ENCODE results near the gene FRG2B.
"Not testable (repeated sequence)": the region's sequence is repeated elsewhere in the genome, so short reads cannot be mapped to it uniquely, and the experiment has no call there.

FRG2B gene

DNA sequence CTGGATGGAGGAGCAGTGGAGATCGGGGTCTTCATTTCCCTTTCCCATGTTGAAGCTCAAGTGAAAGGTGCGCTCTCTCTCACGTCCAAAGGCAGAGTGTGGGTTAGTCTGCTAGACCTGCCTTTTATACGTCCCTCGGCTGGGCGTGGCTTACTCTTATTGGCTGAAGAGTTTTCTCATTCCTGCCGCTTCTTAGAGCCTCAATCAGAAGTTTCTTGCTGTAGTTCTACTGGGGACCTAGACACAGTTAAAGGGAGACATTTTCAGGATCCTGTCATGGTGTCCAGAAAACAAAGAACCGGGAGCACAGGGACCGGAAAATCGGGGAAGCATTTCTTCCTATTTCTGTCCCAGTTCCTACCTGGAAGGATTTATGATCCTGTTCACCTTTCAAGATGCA lies at the start of gene FRG2B:
FRG2B (minus strand) TSS at position 101 of the 400 bp plus-strand sequence; CDS start at position 48, 53 bp downstream.
- DNase-seq: not testable (repeated sequence)

DNA sequence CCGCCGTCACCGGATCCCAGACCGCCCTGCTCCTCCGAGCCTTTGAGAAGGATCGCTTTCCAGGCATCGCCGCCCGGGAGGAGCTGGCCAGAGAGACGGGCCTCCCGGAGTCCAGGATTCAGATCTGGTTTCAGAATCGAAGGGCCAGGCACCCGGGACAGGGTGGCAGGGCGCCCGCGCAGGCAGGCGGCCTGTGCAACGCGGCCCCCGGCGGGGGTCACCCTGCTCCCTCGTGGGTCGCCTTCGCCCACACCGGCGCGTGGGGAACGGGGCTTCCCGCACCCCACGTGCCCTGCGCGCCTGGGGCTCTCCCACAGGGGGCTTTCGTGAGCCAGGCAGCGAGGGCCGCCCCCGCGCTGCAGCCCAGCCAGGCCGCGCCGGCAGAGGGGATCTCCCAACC lies 40.9 kb upstream of the FRG2B start:
- not testable (repeated sequence) for DNase-seq

DNA sequence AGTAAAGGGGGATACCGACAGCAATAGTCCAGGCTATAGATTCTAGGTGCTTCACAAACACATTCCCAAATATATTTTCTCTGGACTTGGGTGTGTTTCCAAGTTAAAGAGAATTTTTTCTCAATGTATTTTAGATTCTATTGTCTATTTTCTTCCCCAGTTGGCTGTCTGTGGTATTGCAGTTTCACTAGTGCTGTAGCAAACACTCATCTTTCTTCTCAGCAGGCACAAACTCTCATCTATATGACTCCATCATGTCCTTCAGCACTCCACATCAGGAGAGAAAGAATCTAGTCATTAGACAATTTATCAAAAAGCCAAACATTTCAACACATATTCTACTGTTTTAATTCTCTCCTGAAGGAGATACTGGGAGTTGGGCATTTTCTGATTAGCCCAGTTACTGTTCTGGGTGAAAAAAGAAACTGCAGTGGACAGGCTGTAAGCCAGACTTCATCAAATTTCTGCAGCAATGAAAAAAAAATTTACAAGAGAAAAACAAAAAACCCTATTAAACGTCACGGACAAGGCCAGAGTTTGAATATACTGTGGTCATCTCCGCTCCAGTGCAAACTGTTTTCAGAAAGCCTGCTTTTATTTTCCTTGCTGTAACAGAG lies 37.1 kb upstream of the FRG2B start:
- DNase-seq: not testable (repeated sequence)

DNA sequence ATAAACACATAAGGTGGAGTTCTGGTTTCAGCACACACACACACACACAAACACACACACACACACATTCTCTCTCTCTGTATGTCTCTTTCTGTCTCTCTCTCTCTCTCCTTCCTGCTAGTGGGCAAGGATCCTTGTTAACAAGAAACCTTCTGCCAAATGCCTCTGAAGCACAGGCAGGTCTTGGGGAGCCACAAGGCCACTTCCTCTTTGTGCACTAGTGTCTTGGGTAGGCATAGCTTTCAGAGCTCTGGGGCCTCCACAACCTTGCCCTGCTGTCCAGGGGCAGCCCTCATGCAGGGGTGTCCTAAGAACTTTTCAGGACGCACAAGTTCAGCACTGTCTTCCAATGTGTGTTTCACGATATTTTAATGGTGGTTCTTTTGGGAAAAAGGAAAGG lies 34.5 kb upstream of the FRG2B start:
- not testable (repeated sequence) for DNase-seq

DNA sequence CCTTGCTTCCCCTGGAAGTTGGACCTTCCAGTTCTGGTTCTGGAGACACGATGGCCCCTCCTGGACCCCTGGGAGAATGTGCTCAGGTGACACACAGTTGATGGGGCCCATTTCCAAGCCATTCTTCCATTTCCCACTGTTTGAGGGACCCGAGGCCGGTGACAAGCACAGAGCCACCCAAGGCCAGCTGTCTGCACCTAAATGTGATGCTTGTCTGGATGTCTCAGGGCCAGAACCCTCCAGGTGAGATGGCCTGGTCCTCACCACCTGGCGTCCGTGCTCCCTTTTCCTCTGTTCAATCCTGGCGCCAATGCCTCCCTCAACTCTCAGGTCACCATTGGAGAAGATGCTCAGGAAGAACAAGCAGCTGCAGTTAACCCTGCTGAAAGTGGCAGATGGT lies 33.9 kb upstream of the FRG2B start:
- not testable (repeated sequence) for DNase-seq

DNA sequence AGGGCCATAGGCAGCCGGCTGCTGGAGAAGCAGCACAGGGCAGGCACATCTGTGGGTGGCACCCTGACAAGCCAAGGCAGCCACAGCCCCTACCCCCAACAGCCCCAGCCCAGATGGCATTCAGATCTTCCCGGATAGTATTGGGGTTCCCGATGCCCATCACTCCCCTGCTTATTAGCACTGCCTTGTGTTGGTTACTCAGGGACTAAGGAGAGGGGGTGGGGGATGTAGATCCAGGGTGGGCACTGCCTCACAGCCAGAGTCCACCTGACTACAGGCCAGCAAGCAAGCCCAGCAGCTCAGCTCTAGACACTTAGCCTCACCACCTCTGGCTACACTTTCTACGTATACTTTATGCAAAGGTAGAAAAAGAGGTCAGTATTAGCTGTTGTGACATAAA lies 30.7 kb upstream of the FRG2B start:
- DNase-seq: not testable (repeated sequence)

DNA sequence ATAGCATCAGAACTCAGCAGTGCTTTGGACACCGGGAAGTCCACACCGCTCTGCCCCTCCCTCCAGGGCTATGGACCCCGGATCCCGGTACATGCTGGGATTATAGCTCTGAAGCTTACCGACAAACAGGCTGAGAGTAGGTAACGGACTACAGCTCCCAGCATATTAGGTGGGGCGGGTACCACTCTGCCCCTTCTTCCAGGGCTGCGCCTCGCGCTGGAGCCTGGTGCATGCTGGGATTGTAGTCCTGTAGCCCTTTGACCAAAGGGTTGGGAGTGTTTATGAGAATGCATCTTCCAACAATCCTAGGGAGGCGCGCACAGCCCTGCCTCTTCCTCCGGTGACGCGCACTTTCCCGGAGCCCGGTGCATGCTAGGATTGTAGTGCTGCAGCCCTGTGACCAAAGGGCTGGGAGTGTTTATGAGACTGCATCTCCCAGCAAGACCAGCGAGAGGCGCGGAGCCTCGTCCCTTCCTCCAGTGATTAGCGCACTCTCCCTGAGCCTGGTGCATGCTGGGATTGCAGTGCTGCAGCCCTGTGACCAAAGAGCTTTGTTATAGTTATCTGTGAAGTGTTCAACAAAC lies 22.4 kb upstream of the FRG2B start:
- DNase-seq: not testable (repeated sequence)

DNA sequence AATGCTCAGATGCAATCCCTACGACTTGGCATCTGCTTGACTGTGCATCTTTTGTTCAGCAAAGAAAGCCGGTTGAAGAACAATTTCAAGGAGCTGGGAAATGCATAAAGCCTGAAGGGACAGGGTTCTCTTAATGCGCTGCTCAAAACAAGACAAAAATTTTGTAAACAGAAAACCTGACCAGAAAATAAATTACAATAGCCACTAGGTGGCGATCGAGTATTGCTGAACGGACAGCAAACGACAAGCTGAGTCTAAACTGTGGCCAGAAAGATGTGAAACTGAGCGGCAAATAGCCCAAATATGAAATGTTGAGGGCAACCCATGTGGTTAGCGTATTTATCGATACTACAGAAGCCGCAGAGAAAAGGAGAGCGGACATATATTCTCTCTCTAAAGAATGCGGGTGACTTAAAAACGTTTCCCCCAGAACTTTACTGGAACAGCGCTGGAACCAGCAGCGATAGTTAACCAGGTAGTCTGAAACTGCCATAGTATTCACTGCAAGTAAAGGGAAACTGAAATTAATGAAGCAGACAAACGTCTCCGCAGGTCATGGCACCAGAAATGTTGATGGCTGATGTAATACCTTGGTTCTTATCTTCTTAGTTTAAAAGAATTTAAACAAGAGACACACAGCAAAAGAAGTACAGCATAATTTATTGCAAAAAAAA lies 20.6 kb upstream of the FRG2B start:
- DNase-seq: not testable (repeated sequence)

DNA sequence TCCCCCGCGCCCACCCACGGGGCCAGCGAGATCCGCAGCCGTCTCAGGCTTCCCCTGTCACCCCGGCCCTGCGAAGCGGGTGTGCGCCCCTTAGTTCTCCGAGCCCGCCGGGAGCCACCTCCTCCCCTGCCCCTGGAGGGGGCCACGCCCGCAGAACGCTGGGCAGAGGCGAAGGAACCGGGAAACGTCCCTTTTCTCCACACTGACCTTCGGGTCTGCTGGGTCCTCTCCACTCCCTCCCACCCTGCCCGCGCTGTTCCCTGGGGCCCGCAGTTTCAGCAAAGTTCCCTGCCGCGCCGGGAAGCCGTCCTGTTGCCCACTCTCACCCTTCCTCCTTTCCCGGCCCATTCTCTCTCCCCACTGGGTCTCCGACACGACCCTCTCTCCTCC lies 11.2 kb upstream of the FRG2B start:
- not testable (repeated sequence) for DNase-seq

DNA sequence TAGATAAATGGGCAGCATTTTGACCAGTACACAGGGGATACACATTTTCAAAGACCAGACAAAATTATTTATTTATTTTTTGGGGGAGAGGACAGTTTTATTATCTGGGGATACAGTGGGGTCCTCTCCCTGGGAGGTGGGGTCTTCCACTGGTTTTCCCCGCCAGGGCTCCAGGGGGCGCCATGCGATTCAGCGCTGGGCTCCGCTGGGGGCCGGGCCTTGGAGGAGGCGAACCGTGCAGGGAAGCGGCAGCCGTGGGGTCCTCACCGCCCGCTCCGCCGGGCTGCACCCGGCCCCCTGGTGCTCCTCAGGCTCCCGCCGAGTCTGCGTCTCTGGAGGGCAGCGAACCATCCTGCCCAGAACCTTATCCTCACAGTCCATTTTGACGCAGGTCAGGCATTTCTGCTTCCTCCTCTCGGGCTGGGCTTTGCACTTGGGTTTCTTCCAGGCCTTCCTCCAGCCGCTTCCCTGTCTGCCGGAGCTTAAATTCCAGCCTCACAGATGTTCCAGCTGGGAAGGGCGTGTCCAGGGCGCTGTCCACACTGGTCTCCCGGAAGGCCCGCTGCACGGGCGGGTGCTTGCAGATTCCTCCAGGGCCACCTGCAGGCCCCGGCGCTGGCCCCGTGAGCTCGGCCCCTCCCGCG lies 10.7 kb upstream of the FRG2B start:
- DNase-seq: not testable (repeated sequence)

DNA sequence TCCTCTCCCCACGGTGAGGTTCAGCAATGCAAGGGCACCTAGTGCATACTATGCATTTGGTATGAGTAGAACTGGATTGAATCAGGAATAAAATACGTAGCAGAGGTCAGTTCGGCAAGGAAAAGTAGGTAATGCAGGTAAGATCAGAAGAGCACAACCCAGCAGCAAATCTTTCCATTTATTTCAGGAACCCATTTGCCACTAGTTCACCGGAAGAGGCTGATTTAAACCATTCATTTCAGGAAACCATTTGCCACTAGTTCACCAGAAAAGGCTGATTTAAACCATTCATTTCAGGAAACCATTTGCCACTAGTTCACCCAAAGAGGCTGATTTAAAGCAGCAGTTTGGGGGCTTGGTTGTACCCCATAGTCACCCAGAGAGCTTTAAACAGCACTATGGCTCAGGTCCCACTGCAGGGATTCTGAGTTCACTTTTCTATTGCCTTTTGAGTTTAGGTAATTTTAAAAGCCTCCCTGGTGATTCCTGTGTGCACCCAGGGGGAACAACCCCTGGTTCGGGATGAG lies 4.2 kb upstream of the FRG2B start:
- DNase-seq: not testable (repeated sequence)

DNA sequence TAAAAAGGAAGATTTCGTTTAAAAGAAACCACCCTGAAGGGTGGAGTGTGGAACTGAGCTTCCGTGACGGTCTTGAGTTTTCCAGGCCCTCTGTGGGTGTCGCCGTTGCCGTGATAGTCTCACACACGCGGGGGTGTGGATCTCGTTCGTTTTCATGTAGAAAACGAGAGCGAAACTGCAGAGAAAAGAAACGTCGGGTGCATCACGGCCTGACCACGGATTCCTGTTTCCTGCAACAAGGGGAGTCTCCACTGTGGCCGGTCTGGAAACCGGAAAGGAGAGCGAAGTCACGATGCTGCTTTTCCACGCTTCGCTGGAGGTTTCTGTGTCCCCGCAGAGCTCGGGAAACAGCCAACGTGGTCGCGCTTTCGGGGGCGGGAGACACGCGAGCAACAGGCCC lies 4.1 kb downstream of the FRG2B start:
- DNase-seq: not testable (repeated sequence)

DNA sequence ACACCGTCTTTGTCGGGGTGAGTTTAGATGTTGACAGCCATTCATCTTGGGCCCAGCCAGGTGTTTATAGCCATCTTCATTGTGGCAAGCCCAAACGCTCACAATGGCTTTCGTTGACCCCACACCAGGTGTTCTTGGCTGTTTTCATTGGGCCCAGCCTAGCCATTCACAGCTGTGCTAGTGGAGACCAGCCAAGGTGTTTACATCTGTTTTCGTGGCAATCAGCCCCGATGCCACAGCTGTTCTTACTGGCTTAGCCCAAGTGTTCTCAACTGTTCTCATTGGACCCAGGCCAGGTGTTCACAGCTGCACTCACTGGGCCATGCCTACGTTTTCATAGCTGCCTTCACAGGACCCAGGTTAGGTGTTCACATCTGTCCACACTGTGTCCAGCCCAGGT lies 7.7 kb downstream of the FRG2B start:
- no peak for DNase-seq

DNA sequence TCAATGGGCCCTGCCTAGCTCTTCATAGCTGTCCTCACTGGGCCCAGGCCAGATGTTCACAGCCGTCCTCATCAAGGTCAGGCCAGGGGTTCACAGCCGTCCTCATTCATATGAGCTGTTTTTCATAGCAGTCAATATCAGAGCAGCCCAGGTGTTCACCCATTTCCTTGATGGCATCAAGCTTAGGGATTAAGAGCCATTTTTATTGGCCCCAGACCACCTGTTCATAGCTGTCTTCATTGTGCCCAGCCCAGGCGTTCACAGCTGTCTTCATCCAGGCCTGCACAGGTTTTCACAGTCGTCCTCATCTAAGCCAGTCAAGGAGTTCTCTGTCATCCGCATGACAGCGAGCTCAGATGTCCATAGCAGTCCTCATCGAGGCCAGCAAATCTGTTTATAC lies 9.4 kb downstream of the FRG2B start:
- DNase-seq: no peak

DNA sequence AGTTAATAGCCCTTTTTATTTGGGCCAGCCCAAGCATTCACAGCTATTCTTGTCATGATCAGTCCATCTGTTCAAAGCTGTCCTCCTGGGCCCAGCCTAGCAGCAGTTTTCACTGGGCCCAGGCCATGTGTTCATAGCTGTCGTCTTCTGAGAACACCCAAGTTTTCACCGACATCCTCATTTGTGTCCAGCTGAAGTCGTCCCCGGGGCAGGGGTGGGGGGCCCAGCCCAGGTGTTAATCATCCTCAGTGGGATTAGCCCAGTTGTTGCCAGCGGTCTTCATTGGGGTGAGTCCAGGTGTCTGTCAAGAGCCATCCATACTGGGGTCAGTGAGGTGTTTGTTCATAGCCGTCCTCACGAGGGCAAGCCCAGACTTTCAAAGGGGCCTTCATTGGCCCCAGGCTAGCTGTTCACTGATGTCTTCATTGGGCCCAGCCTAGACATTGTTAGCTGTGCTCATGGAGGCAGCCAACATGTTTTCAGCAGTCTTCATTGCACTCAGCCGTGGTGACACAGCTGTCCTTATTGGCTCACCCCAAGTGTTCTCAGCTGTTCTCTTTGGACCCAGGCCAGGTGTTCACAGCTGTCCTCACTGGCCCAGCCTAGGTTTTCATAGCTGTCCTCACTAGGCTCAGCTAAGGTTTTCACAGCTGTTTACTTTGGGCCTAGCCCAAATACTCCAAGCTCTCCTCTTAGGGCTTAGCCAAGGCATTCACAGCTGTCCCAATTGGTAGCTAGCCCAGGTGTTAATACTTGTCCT lies 10.0 kb downstream of the FRG2B start:
- DNase-seq: no peak

DNA sequence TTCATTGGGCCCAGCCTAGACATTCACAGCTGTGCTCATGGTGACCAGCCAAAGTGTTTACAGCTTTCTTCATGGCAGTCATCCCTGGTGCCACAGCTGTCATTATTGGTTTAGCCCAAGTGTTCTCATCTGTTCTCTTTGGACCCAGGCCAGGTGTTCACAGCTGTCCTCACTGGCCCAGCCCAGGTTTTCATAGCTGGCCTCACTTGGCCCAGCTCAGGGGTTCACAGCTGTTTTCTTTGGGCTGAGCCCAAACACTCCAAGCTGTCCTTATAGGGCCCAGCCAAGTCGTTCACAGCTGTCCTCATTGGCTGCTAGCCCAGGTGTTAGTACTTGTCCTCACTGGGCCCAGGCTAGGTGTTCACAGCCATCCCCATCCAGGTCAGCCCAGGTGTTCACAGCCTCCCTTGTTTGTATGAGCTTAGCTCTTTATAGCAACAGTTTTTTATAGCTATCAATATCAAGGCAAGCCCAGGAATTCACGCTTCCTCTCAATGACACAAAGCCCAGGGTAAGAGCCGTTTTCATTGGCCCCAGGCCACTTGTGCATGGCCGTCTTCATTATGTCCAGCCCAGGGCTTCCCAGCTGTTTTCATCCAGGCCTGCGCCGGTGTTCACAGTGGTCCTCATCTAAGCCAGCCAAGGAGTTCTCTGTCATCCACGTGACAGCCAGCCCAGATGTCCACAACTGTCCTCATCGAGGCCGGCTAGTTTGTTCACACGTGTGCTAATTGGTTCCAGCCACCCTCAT lies 11.6 kb downstream of the FRG2B start:
- DNase-seq: no peak

DNA sequence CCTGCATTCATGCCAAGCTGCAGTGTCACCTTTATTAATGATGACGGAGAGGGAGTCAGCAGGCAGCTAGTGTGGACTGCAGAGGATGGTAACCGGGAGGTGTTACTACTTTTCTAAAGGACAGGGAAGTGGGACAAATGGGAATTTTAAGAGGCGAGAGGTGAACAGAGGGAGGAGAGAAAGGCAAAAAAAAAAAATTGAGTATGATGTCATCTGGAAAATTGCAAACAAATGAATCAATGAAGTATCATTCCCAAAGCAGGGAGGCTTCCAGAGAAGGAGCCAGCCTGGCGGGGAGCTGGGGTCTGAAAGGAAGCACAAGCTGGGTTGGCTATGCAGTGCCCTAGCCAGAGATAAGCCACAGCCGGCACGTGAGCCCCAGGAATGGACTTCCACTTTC lies 12.9 kb downstream of the FRG2B start:
- DNase-seq: no peak

DNA sequence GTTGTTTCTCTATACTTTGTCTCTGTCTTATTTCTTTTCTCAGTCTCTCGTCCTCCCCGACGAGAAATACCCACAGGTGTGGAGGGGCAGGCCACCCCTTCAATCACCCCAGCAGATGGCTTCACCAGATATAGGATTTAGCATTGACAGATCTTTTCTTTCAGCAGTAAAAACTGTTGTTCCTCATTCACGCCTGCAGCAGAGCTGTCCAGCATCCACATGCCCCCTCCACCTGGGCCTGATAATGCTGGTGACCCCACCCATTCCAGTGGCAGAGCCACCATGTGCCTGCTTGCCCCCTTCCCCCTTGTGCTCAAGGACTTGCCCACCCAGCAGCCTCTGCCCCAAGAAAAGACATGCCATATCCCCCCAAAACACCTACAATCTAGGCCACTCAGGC lies 15.5 kb downstream of the FRG2B start:
- no peak for DNase-seq

DNA sequence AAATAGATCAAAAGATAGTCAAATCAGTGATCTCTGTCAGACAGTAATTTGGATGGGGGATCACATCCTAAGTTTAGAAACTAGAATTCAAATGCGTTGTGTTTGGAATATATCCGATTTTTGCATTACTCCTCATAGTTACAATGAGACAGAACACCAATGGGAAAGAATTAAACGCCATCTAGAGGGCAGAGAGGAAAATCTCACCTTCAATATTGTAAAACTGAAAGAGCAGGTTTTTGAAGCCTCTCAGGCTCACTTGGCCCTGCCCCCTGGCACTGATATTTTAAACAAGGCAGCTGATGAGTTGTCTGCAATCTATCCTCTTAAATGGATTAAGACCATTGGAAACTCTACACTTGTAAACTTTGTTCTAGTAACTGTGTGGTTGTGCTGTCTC lies 17.7 kb downstream of the FRG2B start:
- no peak for DNase-seq

DNA sequence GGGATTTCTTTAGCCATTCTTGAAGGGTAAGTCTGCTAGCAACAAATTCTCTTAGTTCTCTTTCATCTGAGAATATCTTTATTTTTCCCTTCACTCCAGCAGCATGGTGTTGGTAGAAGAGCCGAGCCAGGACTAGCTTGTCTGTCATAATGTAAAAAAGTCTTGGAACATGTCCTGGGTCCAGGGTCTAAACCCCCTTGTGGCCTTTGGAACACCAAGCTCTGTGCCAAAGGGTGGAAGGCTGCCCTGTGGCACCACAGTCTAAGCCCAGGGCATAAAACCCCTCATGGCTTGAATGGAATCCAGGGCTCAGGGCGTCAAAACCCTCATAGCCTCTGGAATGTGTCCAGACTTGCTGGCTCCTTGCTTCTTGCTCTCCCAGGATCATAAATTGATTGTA lies 23.2 kb downstream of the FRG2B start:
- DNase-seq: not testable (repeated sequence)

DNA sequence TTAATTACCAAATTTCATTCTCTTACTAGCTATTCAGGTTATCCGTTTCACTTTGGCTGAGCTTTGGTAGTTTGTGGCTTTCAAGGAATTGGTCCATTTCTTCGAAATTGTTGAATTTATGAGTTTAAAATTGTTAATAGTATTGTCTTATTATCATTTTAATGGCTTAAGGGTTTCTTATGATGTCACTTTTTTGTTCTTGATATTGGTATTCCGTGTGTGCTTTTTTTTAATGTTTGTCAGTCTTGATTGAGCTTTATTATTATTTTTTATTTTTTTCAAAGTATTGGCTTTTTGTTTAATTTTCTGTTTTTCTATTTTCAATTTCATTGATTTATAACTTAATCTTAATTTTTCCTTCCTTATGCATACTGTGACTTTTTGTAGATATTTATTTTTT lies 25.9 kb downstream of the FRG2B start:
- no peak for DNase-seq

DNA sequence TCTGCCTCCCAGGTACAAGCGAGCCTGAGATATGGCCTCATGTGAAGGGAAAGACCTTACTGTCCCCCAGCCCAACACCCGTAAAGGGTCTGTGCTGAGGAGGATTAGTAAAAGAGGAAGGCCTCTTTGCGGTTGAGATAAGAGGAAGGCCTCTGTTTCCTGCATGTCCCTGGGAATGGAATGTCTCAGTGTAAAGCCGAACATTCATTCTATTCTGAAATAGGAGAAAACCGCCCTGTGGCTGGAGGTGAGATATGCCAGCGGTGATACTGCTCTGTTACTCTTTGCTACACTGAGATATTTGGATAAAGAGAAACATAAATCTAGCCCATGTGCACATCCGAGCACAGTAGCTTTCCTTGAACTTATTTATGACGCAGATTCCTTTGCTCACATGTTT lies 26.7 kb downstream of the FRG2B start:
- DNase-seq: not testable (repeated sequence)
